Motor neuron (in vitro differentiated cells): ENCODE results near the gene IL32. TPM values are rescaled to one million over a fixed set of nuclear protein-coding genes. Genes with fewer than 3 reads are reported as not detected.
"Not testable (repeated sequence)": the region's sequence is repeated elsewhere in the genome, so short reads cannot be mapped to it uniquely, and the experiment has no call there.

ENCODE experiments used
- ATAC-seq, 8 experiments: fragments of 200-7000 bp; cut with Tn5 transposase; replicated peaks in 6 of 8; 2 replicates each; pipeline ENCODE4 v1.8.0; 2021; ENCODE audit warnings: mild to moderate bottlenecking in 8 of 8, moderate library complexity in 8 of 8
- H3K27ac ChIP-seq, 2 donors: fragments of 250-450 bp; sonication (Bioruptor Pico); 2 replicates each; pipeline ENCODE4 v1.9.0; 2021; ENCODE audit warnings: antibody characterized with exemption in 2 of 2, mild to moderate bottlenecking in 2 of 2, moderate library complexity in 1 of 2
- H3K4me1 ChIP-seq, 2 donors: fragments of 250-450 bp; sonication (Bioruptor Pico); replicated peaks in 1 of 2; 2 replicates each; pipeline ENCODE4 v1.6.1; 2021; ENCODE audit warnings: antibody characterized with exemption in 2 of 2, mild to moderate bottlenecking in 2 of 2, moderate library complexity in 1 of 2
- H3K4me3 ChIP-seq, 5 donors: fragments of 250-450 bp; sonication (Bioruptor Pico); 2 replicates each; pipeline ENCODE4 v1.9.0; 2021; ENCODE audit warnings: antibody characterized with exemption in 5 of 5, mild to moderate bottlenecking in 5 of 5, moderate library complexity in 4 of 5
- WGBS, 10 experiments: fragments of 450-650 bp; shearing (Covaris generic); methylation state at CpG; one replicate each; pipeline ENCODE4 v1.0.0; 2022; 5-methylcytosine and 5-hydroxymethylcytosine counted together
- in situ Hi-C, 9 experiments: fragments of 400-800 bp; cut with MboI; loops; one replicate each; pipeline ENCODE4 v1.15.0; 2021; ENCODE audit warnings: low sequenced_read_pairs in 9 of 9, low pct_unique_long_range_greater_than_20kb in 2 of 9; ENCODE audit not compliant: unreplicated experiment in 9 of 9
- total RNA-seq, 8 experiments: library from RNA; unstranded; fragments of 300-600 nt; gene quantifications; 2 replicates each; pipeline versions ENCODE4 v1.2.3 to v1.2.4, GENCODE V29; 2022

The IL32 gene
- total RNA-seq, 8 experiments from 2014 or later = 0.22 to 41.3 (median 4.0) TPM

GRCh38 chr16:3070608-3071111, 5.2 kb downstream of the IL32 start:
- ATAC-seq = peak in 2 of 8 experiments; percentile 15 to 25
- H3K27ac ChIP-seq = no peak overlapping the region
- no peak overlapping the region for H3K4me3 ChIP-seq
- H3K4me1 ChIP-seq = no peaks in the 10 kb centered on the region
- WGBS, 10 experiments = 87 to 100% (median 94%) methylated on average over 2 to 7 of the region's 9 CpGs; no CpG with 5 or more reads in 7 of the 10 experiments
- in situ Hi-C loops = no loop called here

- ATAC-seq = no peak
- 0 to 100% (median 84%) methylated on average over 1 to 6 of the region's 7 CpGs; no CpG with 5 or more reads in 2 of the 10 experiments for WGBS, 10 experiments
- H3K27ac ChIP-seq = no peak overlapping the region
- in situ Hi-C loops = no loop called here
- H3K4me1 ChIP-seq = no peaks in the 10 kb centered on the region
- H3K4me3 ChIP-seq = no peak overlapping the region
Measured at GRCh38 chr16:3071655-3072054, 6.2 kb downstream of the IL32 start.

GRCh38 chr16:3072148-3072547, 6.7 kb downstream of the IL32 start:
- in situ Hi-C loops, H3K27ac ChIP-seq: not testable (repeated sequence)
- WGBS, 10 experiments = no CpG with 5 or more reads among the region's 4 CpGs

GRCh38 chr16:3072576-3073263, 7.3 kb downstream of the IL32 start:
- no CpG with 5 or more reads among the region's 18 CpGs for WGBS, 10 experiments
- in situ Hi-C loops, H3K4me3 ChIP-seq, H3K27ac ChIP-seq, H3K4me1 ChIP-seq: not testable (repeated sequence)
- ATAC-seq = peak in 1 of 8 experiments; percentile 11

More at GRCh38 chr16:3072148-3072547, 6.7 kb downstream of the IL32 start:
- not testable (repeated sequence) for H3K4me1 ChIP-seq, H3K4me3 ChIP-seq
- ATAC-seq = peak in 2 of 8 experiments; percentile 14 to 23

- Histone ChIP-seq H3K4me3 (no peak overlapping the region), H3K4me1 (no peaks in the 10 kb centered on the region), H3K27ac (no peak overlapping the region)
- WGBS, 10 experiments = 65 to 100% (median 92%) methylated on average over 1 to 7 of the region's 7 CpGs; no CpG with 5 or more reads in 3 of the 10 experiments
- in situ Hi-C loops = no loop called here
- no peak for ATAC-seq
Measured at GRCh38 chr16:3073448-3073847, 8.0 kb downstream of the IL32 start.

- in situ Hi-C loops = no loop called here
- Histone ChIP-seq H3K4me1 (no peaks in the 10 kb centered on the region), H3K4me3 (no peak overlapping the region), H3K27ac (no peak overlapping the region)
- ATAC-seq = no peak
- 13 to 83% (median 56%) methylated on average over 1 to 5 of the region's 9 CpGs; no CpG with 5 or more reads in 2 of the 10 experiments for WGBS, 10 experiments
Measured at GRCh38 chr16:3074860-3075522, 9.6 kb downstream of the IL32 start.

GRCh38 chr16:3075523-3075915, 10.1 kb downstream of the IL32 start:
- peak in 2 of 8 experiments; percentile 38 to 80 for ATAC-seq
- no peak overlapping the region for H3K4me3 ChIP-seq
- no peak overlapping the region for H3K27ac ChIP-seq
- 0 to 83% (median 53%) methylated on average over 1 to 4 of the region's 10 CpGs; no CpG with 5 or more reads in 4 of the 10 experiments for WGBS, 10 experiments
- no peaks in the 10 kb centered on the region for H3K4me1 ChIP-seq
- in situ Hi-C loops = no loop called here

GRCh38 chr16:3075946-3076345, 10.5 kb downstream of the IL32 start:
- H3K27ac ChIP-seq, H3K4me3 ChIP-seq, in situ Hi-C loops, H3K4me1 ChIP-seq: not testable (repeated sequence)
- ATAC-seq = peak in 1 of 8 experiments; percentile 14
- 67 to 90% (median 85%) methylated on average over 2 to 3 of the region's 6 CpGs; no CpG with 5 or more reads in 6 of the 10 experiments for WGBS, 10 experiments

- 20 to 100% (median 51%) methylated on average over 1 to 5 of the region's 6 CpGs; no CpG with 5 or more reads in 5 of the 10 experiments for WGBS, 10 experiments
- Histone ChIP-seq H3K27ac (no peak overlapping the region), H3K4me3 (no peak overlapping the region), H3K4me1 (no peaks in the 10 kb centered on the region)
- in situ Hi-C loops = no loop called here
- ATAC-seq = no peak
Measured at GRCh38 chr16:3076577-3076976, 11.1 kb downstream of the IL32 start.

GRCh38 chr16:3080024-3080423, 14.6 kb downstream of the IL32 start:
- ATAC-seq = no peak
- Histone ChIP-seq H3K4me1 (no peaks in the 10 kb centered on the region), H3K4me3 (no peak overlapping the region), H3K27ac (no peak overlapping the region)
- WGBS, 10 experiments = 33 to 85% (median 75%) methylated on average over 2 to 17 of the region's 17 CpGs; no CpG with 5 or more reads in 2 of the 10 experiments
- in situ Hi-C loops = no loop called here

GRCh38 chr16:3081957-3082356, 16.5 kb downstream of the IL32 start:
- H3K4me3 ChIP-seq, H3K27ac ChIP-seq, ATAC-seq, H3K4me1 ChIP-seq, in situ Hi-C loops: not testable (repeated sequence)
- 60 to 96% (median 83%) methylated on average over 1 to 8 of the region's 13 CpGs; no CpG with 5 or more reads in 5 of the 10 experiments for WGBS, 10 experiments

- H3K27ac ChIP-seq, H3K4me3 ChIP-seq, in situ Hi-C loops, ATAC-seq: not testable (repeated sequence)
- WGBS, 10 experiments = 100% methylated on average over 2 of the region's 8 CpGs; no CpG with 5 or more reads in 9 of the 10 experiments
- H3K4me1 ChIP-seq = peaks cover 0 to 19% of the 10 kb centered on the region in 2 donors
Measured at GRCh38 chr16:3083408-3083807, 18.0 kb downstream of the IL32 start.

- 33 to 100% (median 100%) methylated on average over 1 of the region's 1 CpG; no CpG with 5 or more reads in 7 of the 10 experiments for WGBS, 10 experiments
- Histone ChIP-seq H3K4me1 (peaks cover 0 to 19% of the 10 kb centered on the region in 2 donors), H3K4me3 (no peak overlapping the region), H3K27ac (no peak overlapping the region)
- in situ Hi-C loops = no loop called here
- ATAC-seq = no peak
Measured at GRCh38 chr16:3084491-3084890, 19.1 kb downstream of the IL32 start.
